DMS153 treated with DMSO at 0.1 percent for 48 hours (cell line): Measurements from ENCODE around the gene EXO5.
"Not testable (repeated sequence)": the region's sequence is repeated elsewhere in the genome, so short reads cannot be mapped to it uniquely, and the experiment has no call there.

Source experiments
- DNase-seq: peaks from one replicate; lab custom pipeline; 2025; ENCODE audit not compliant: unreplicated experiment; lab: John Stamatoyannopoulos, UW

Gene EXO5

GRCh38 chr1:40553017-40553416 lies 44.5 kb downstream of the EXO5 start:
- DNase-seq: no peak

- DNase-seq: not testable (repeated sequence)
Measured at GRCh38 chr1:40554807-40555206, 46.2 kb downstream of the EXO5 start.

GRCh38 chr1:40556121-40556520 lies 47.6 kb downstream of the EXO5 start:
- no peak for DNase-seq

- not testable (repeated sequence) for DNase-seq
Measured at GRCh38 chr1:40558241-40558640, 49.7 kb downstream of the EXO5 start.

GRCh38 chr1:40562185-40562584 lies 53.6 kb downstream of the EXO5 start:
- no peak for DNase-seq

- DNase-seq: no peak
Measured at GRCh38 chr1:40563266-40563665, 54.7 kb downstream of the EXO5 start.

GRCh38 chr1:40564506-40564905 lies 55.9 kb downstream of the EXO5 start:
- DNase-seq: no peak

GRCh38 chr1:40564913-40565312 lies 56.3 kb downstream of the EXO5 start:
- no peak for DNase-seq
